Measurements from ENCODE around the gene SCARB1. TPM values are rescaled to one million over a fixed set of nuclear protein-coding genes. Genes with fewer than 3 reads are reported as not detected.

The SCARB1 gene
- total and polyA plus RNA-seq, 2 donors = 3.2 to 16.7 TPM

DNA sequence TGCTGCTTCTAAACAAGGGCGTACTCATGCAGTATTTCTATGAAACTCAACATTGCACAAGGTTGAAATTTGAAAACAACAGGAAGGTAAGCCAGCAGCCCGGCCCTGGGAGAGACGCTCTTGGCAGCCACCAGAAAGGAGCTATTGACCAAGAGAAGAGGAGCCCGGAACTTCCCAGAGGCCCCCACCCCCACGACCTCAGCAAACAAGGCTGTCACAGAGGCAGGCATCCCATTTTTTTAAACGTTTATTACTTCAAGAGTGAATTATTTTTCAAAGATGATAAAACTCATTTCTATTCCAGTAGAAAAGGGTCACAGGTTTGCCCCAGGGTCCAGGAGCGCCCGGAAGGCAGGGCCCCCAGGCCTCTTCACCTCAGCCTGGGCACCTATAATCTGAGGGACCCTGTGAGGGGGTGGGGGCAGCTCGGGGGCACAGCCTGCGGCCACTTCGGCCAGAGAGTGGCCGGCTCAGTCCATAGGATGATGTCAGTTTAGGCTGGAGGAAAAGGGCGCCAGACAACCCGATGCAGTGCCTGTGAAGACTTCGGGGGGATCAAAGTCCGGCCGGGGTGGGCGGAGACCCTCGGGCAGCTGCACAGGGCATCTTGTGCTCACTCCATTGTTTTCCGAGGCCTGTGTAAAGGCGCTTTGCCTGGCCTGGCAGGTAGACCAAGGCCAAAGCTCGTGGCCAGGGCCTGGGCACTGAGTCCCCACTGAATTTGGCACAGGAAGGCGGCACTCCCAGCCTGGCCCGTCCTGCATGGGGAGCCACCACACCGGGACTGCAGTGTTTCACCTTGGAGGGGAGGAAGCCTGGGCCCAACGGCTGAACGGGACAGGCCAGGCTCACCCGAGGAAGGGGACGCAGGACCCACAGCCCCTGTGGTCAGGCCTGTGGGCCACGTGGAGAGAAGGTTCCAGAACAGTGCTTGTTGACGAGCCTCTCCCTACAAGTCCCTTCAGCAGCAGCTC is 86.0 kb downstream of the SCARB1 start:
- peaks cover 0 to 12% of the 10 kb centered on the region in 2 donors for H3K4me1 ChIP-seq (ENCODE audit: control insufficient read depth in 2 of 2, insufficient read depth in 2 of 2, low read length in 2 of 2)
- WGBS = 95% methylated on average over 31 of the region's 31 CpGs
- no peak overlapping the region for H3K27ac ChIP-seq (ENCODE audit: low read depth in 1 of 2, low read length in 1 of 2)
- no peaks in the 10 kb centered on the region for H3K9me3 ChIP-seq (ENCODE audit: control insufficient read depth in 2 of 2, insufficient read depth in 1 of 2, low read length in 1 of 2)
- peaks cover 0 to 3% of the 10 kb centered on the region in 2 donors for H3K36me3 ChIP-seq (ENCODE audit: control insufficient read depth in 2 of 2, insufficient read depth in 2 of 2, low read length in 1 of 2)
- H3K27me3 ChIP-seq (ENCODE audit: control insufficient read depth in 2 of 2, insufficient read depth in 1 of 2, low read length in 1 of 2) = no peaks in the 10 kb centered on the region
- DNase-seq (ENCODE audit: low read depth in 6 of 9, low spot score in 9 of 9) = no peak
- no peak overlapping the region for H3K4me3 ChIP-seq (ENCODE audit: low read length in 2 of 2)

DNA sequence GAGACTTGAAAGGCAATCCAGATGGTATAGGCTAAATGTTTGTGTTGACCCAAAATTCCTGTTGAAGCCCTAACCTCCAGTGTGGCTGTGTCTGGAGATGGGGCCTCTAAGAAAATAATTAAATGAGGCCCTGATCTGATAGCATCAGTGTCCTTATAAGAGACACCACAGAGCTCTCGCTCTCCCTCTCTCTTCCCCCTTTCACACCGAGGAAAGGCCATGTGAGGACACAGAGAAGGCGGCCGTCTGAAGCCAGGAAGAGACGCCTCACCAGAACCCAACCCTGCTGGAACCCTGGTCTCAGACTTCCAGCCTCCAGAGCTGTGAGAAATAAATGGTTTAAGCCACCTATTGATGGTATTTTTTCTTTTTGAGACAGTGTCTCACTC is 87.5 kb downstream of the SCARB1 start:
- DNase-seq (ENCODE audit: low read depth in 6 of 9, low spot score in 9 of 9) = no peak
- H3K4me3 ChIP-seq (ENCODE audit: low read length in 2 of 2) = no peak overlapping the region
- H3K36me3 ChIP-seq (ENCODE audit: control insufficient read depth in 2 of 2, insufficient read depth in 2 of 2, low read length in 1 of 2) = peaks cover 0 to 3% of the 10 kb centered on the region in 2 donors
- H3K9me3 ChIP-seq (ENCODE audit: control insufficient read depth in 2 of 2, insufficient read depth in 1 of 2, low read length in 1 of 2) = no peaks in the 10 kb centered on the region
- no peak overlapping the region for H3K27ac ChIP-seq (ENCODE audit: low read depth in 1 of 2, low read length in 1 of 2)
- peaks cover 0 to 8% of the 10 kb centered on the region in 2 donors for H3K27me3 ChIP-seq (ENCODE audit: control insufficient read depth in 2 of 2, insufficient read depth in 1 of 2, low read length in 1 of 2)
- peaks cover 0 to 10% of the 10 kb centered on the region in 2 donors for H3K4me1 ChIP-seq (ENCODE audit: control insufficient read depth in 2 of 2, insufficient read depth in 2 of 2, low read length in 2 of 2)
- WGBS = 94% methylated on average over 5 of the region's 5 CpGs

DNA sequence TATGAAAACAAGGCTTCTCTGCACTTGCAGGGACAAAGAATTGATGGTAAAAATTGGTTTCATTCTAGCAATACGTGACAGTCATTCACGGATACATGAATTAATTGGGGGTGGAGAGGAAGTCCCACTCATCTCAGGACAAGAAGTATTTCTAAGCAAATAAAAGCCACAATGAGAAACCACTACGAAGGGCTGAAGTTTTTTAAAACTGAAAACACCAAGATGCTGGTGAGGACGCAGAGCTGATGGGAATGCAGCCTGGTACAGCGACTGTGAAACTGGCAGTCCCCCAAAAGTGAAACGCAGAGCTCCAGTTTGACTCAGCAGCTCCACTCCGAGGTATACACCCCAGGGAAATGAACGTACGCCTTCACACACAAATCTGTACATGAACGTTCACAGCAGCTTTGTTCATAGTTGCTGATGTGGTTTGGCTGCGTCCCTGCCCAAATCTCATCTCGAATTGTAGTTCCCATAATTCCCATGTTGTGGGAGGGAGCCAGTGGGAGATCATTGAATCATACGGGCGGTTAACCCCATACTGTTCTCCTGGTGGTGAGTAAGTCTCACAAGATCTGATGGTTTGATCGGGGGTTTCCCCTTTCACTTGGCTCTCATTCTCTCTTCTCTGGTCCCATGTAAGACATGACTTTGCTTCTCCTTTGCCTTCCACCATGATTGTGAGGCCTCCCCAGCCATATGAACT is 89.0 kb downstream of the SCARB1 start:
- WGBS = 40% methylated on average over 15 of the region's 15 CpGs
- Histone ChIP-seq H3K4me1 (ENCODE audit: control insufficient read depth in 2 of 2, insufficient read depth in 2 of 2, low read length in 2 of 2) (peaks cover 0 to 10% of the 10 kb centered on the region in 2 donors), H3K9me3 (ENCODE audit: control insufficient read depth in 2 of 2, insufficient read depth in 1 of 2, low read length in 1 of 2) (no peaks in the 10 kb centered on the region), H3K27ac (ENCODE audit: low read depth in 1 of 2, low read length in 1 of 2) (peak overlapping the region; percentile 31 to 57), H3K27me3 (ENCODE audit: control insufficient read depth in 2 of 2, insufficient read depth in 1 of 2, low read length in 1 of 2) (peaks cover 0 to 8% of the 10 kb centered on the region in 2 donors), H3K36me3 (ENCODE audit: control insufficient read depth in 2 of 2, insufficient read depth in 2 of 2, low read length in 1 of 2) (peaks cover 0 to 3% of the 10 kb centered on the region in 2 donors), H3K4me3 (ENCODE audit: low read length in 2 of 2) (no peak overlapping the region)
- no peak for DNase-seq (ENCODE audit: low read depth in 6 of 9, low spot score in 9 of 9)

DNA sequence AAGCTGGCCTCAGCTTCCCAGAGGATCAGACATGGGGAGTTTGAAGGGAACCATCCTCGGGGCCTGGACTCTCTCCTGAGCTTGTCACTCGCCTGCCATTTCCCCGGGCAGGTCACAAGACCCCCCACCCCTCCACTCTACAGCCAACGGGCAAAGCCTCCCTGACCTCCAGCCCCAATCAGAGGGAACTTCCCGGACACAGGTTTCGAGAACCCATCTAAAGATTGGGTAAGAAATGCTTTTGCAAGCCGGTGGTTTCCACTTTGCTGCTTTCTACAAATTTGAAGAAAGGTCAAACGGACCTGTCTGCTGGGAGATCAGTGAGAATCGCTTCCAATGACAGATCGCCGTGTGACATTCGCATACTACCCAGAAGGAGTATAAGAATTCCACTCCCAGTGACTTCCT is 89.6 kb downstream of the SCARB1 start:
- H3K27me3 ChIP-seq (ENCODE audit: control insufficient read depth in 2 of 2, insufficient read depth in 1 of 2, low read length in 1 of 2) = peaks cover 0 to 8% of the 10 kb centered on the region in 2 donors
- WGBS = 79% methylated on average over 12 of the region's 12 CpGs
- H3K9me3 ChIP-seq (ENCODE audit: control insufficient read depth in 2 of 2, insufficient read depth in 1 of 2, low read length in 1 of 2) = no peaks in the 10 kb centered on the region
- peaks cover 0 to 3% of the 10 kb centered on the region in 2 donors for H3K36me3 ChIP-seq (ENCODE audit: control insufficient read depth in 2 of 2, insufficient read depth in 2 of 2, low read length in 1 of 2)
- H3K27ac ChIP-seq (ENCODE audit: low read depth in 1 of 2, low read length in 1 of 2) = peak overlapping the region in 1 of 2 donors; percentile 57
- no peak for DNase-seq (ENCODE audit: low read depth in 6 of 9, low spot score in 9 of 9)
- peaks cover 0 to 10% of the 10 kb centered on the region in 2 donors for H3K4me1 ChIP-seq (ENCODE audit: control insufficient read depth in 2 of 2, insufficient read depth in 2 of 2, low read length in 2 of 2)
- no peak overlapping the region for H3K4me3 ChIP-seq (ENCODE audit: low read length in 2 of 2)

DNA sequence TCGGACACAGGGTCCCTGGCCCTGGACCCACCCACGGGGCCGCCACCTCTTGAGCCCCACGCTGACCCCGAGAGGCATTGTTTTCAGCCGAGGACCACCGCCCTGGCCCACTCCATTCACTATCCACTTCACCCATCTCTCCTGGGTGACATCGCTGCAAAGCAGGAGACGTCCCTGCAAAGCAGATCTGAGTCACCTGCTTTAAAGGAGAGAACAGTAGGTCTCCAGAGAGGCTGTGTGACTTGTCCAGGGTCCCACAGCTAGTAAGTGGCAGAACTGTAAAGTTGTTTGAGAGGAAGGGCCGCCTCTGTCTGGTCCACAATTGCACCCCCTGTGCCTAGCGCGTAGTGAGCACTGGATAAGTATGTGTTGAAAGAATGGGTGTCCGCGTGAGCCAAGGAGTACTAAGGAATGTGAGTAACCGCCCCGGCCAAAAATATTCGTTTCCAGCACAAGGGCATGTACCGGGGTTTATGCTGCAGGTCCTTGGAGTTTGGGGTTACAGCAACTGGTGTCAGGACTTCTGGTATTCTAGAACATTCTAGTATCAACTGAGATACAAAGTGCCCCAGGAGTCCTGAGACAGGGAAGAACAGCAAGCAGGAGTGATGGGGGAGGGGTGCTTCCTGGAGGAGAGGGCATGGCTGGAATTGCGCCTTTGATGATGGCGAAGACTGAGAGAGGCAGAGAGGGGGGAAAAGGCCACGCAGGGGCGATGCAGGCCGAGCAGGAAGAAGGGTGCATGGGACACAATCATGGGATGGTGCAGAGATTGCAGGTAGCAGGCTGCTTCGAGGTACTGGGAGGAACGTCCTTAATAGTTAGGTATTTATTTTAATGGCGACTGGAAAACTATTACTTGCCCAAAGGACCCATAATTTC is 91.1 kb downstream of the SCARB1 start:
- Histone ChIP-seq H3K36me3 (ENCODE audit: control insufficient read depth in 2 of 2, insufficient read depth in 2 of 2, low read length in 1 of 2) (no peaks in the 10 kb centered on the region), H3K27me3 (ENCODE audit: control insufficient read depth in 2 of 2, insufficient read depth in 1 of 2, low read length in 1 of 2) (peaks cover 0 to 8% of the 10 kb centered on the region in 2 donors), H3K4me1 (ENCODE audit: control insufficient read depth in 2 of 2, insufficient read depth in 2 of 2, low read length in 2 of 2) (peaks cover 0 to 10% of the 10 kb centered on the region in 2 donors), H3K9me3 (ENCODE audit: control insufficient read depth in 2 of 2, insufficient read depth in 1 of 2, low read length in 1 of 2) (no peaks in the 10 kb centered on the region), H3K27ac (ENCODE audit: low read depth in 1 of 2, low read length in 1 of 2) (no peak overlapping the region), H3K4me3 (ENCODE audit: low read length in 2 of 2) (no peak overlapping the region)
- no peak for DNase-seq (ENCODE audit: low read depth in 6 of 9, low spot score in 9 of 9)
- WGBS = 78% methylated on average over 26 of the region's 26 CpGs

DNA sequence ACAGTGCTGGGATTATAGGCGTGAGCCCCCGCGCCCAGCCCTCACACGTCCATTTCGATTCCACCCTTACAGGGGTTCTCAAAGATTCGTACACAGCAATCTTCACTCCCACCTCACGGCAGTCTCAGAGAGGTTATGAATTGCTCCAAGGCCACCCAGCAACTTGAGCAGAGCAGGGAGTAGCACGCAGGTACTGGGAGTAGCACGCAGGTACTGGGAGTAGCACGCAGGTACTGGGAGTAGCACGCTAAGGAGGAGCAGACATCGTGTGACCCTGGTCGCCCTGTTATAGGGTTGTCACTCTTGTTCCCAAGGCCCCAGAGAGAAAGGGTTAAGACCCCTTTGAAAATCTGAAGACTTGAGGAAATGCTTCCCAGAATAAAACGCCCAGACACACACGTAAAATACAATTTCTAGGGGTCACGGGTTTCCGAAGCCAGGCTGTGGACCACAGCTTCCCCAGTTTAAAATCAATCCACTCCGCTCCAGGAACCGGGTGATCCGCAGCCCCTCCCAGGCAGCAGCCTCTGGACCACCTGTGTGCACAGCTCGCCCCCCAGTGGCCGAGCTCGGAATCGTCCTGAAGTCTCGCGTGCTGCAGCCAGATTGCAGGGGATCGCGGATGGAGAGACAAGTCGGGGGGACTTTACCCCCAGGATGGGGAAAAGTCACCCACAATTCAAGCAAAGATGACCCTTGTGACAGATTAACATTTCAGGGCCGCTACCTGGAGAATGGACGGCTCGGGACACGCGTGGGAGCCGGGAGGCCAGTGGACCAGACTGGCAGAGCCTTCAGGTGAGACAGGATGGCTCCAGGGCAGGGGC is 92.0 kb downstream of the SCARB1 start:
- Histone ChIP-seq H3K36me3 (ENCODE audit: control insufficient read depth in 2 of 2, insufficient read depth in 2 of 2, low read length in 1 of 2) (no peaks in the 10 kb centered on the region), H3K27me3 (ENCODE audit: control insufficient read depth in 2 of 2, insufficient read depth in 1 of 2, low read length in 1 of 2) (peaks cover 0 to 8% of the 10 kb centered on the region in 2 donors), H3K4me1 (ENCODE audit: control insufficient read depth in 2 of 2, insufficient read depth in 2 of 2, low read length in 2 of 2) (peaks cover 0 to 14% of the 10 kb centered on the region in 2 donors), H3K27ac (ENCODE audit: low read depth in 1 of 2, low read length in 1 of 2) (no peak overlapping the region), H3K4me3 (ENCODE audit: low read length in 2 of 2) (no peak overlapping the region), H3K9me3 (ENCODE audit: control insufficient read depth in 2 of 2, insufficient read depth in 1 of 2, low read length in 1 of 2) (no peaks in the 10 kb centered on the region)
- DNase-seq (ENCODE audit: low read depth in 6 of 9, low spot score in 9 of 9) = peak in 8 of 9 donors; percentile 52 to 89 (median 74)
- WGBS = 32% methylated on average over 35 of the region's 35 CpGs

DNA sequence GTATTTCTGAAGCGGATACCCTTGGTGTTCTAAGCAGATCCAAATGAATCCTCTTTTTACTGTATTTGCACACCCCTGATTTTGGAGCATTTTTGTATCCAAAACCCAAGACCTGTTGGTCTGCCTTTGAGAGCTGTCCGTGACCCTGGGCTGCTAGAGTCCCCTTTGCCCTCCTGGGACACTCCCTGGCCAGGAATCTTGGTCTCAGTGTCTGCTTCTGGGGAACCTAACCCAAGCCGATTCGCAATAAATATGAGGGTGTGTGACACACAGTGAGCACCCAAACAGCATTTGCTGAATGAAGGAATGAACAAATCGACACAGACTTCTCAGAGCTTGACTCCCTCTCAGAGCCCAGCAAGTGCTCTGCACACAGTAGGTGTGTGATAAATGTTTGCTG is 92.9 kb downstream of the SCARB1 start:
- Histone ChIP-seq H3K4me3 (ENCODE audit: low read length in 2 of 2) (no peak overlapping the region), H3K27me3 (ENCODE audit: control insufficient read depth in 2 of 2, insufficient read depth in 1 of 2, low read length in 1 of 2) (peaks cover 0 to 8% of the 10 kb centered on the region in 2 donors), H3K36me3 (ENCODE audit: control insufficient read depth in 2 of 2, insufficient read depth in 2 of 2, low read length in 1 of 2) (no peaks in the 10 kb centered on the region), H3K9me3 (ENCODE audit: control insufficient read depth in 2 of 2, insufficient read depth in 1 of 2, low read length in 1 of 2) (no peaks in the 10 kb centered on the region), H3K4me1 (ENCODE audit: control insufficient read depth in 2 of 2, insufficient read depth in 2 of 2, low read length in 2 of 2) (peaks cover 0 to 19% of the 10 kb centered on the region in 2 donors), H3K27ac (ENCODE audit: low read depth in 1 of 2, low read length in 1 of 2) (no peak overlapping the region)
- WGBS = 98% methylated on average over 5 of the region's 5 CpGs
- DNase-seq (ENCODE audit: low read depth in 6 of 9, low spot score in 9 of 9) = no peak

DNA sequence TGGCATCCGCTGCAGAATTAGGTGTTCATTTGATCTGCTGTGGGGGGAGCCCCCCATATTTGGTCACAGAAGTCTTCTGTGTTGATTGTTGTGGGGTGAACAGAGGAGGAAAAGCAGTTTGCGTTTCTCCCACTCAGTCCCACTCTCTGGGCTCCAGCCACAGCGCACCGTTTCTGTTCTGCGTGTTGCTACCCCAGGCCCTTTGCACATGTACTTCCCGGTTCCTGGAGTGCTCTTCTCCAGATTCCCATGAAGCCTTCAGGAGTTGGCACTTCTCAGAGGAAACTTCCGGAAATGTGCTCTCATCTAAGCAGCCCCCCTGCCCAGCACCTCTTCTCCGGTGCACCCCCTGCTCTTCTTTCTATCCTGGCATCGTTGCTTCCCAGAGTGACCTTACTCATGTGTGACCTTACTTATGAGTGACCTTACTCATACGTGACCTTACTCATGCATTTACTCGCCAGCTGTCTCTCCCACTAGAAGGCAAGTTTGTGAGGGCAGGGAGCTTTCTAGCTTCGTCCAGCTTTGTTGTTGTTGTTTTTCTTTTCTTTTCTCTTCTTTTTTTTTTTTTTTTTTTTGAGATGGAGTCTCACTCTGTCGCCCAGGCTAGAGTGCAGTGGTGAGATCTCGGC is 93.7 kb downstream of the SCARB1 start:
- 94% methylated on average over 14 of the region's 14 CpGs for WGBS
- Histone ChIP-seq H3K27ac (ENCODE audit: low read depth in 1 of 2, low read length in 1 of 2) (no peak overlapping the region), H3K4me1 (ENCODE audit: control insufficient read depth in 2 of 2, insufficient read depth in 2 of 2, low read length in 2 of 2) (peaks cover 0 to 24% of the 10 kb centered on the region in 2 donors), H3K9me3 (ENCODE audit: control insufficient read depth in 2 of 2, insufficient read depth in 1 of 2, low read length in 1 of 2) (peaks cover 0 to 5% of the 10 kb centered on the region in 2 donors), H3K36me3 (ENCODE audit: control insufficient read depth in 2 of 2, insufficient read depth in 2 of 2, low read length in 1 of 2) (no peaks in the 10 kb centered on the region), H3K27me3 (ENCODE audit: control insufficient read depth in 2 of 2, insufficient read depth in 1 of 2, low read length in 1 of 2) (peaks cover 0 to 8% of the 10 kb centered on the region in 2 donors), H3K4me3 (ENCODE audit: low read length in 2 of 2) (no peak overlapping the region)
- DNase-seq (ENCODE audit: low read depth in 6 of 9, low spot score in 9 of 9) = no peak

Data from thymus (tissue), 11 donors.